Astrocyte of the spinal cord (primary cell): ENCODE results near the gene CNNM1.
A peak's percentile ranks its signal among the peaks of the same experiment; 100 is the strongest.

Source experiments
- DNase-seq: peaks from one replicate; pipeline ENCODE4 v3.0.0; 2011; ENCODE audit warnings: low read depth, low spot score
- H3K4me3 ChIP-seq: 2 replicates; pipeline ENCODE4 v1.5.1; 2011; ENCODE audit warnings: low read depth, mild to moderate bottlenecking, low read length, moderate library complexity
- CTCF ChIP-seq: IDR thresholded peaks from 2 replicates; pipeline ENCODE4 v1.5.1; 2012; ENCODE audit warnings: low read depth, mild to moderate bottlenecking, low read length, inconsistent platforms
- in situ Hi-C: cut with HindIII; loops from 2 replicates; pipeline ENCODE4 v1.10.0; 2017; ENCODE audit warnings: low sequenced_read_pairs

Gene CNNM1

GRCh38 chr10:99329554-99330346, 594 bp downstream of the CNNM1 start:
- in situ Hi-C loops, result no loop called here
- DNase-seq, result no peak
- no peak for TF ChIP-seq CTCF
- H3K4me3 ChIP-seq, result peak overlapping the region; percentile 18

GRCh38 chr10:99330347-99330924, 1.3 kb downstream of the CNNM1 start:
- TF ChIP-seq CTCF, result no peak
- DNase-seq, result no peak
- H3K4me3 ChIP-seq, result no peak overlapping the region
- in situ Hi-C loops, result no loop called here

- TF ChIP-seq CTCF, result no peak
- in situ Hi-C loops, result no loop called here
- DNase-seq, result peak; percentile 17
These were observed 2.1 kb downstream of the CNNM1 start for GRCh38 chr10:99331207-99331803.

GRCh38 chr10:99337311-99337811, 8.2 kb downstream of the CNNM1 start:
- no peak for TF ChIP-seq CTCF
- DNase-seq, result no peak

More at GRCh38 chr10:99331207-99331803, 2.1 kb downstream of the CNNM1 start:
- H3K4me3 ChIP-seq, result no peak overlapping the region

GRCh38 chr10:99337901-99338300, 8.7 kb downstream of the CNNM1 start:
- no peak for TF ChIP-seq CTCF
- no peak for DNase-seq
- H3K4me3 ChIP-seq, result no peak overlapping the region
- in situ Hi-C loops, result no loop called here

More at GRCh38 chr10:99337311-99337811, 8.2 kb downstream of the CNNM1 start:
- in situ Hi-C loops, result no loop called here
- no peak overlapping the region for H3K4me3 ChIP-seq

- in situ Hi-C loops, result no loop called here
- no peak overlapping the region for H3K4me3 ChIP-seq
- no peak for TF ChIP-seq CTCF
- peak; percentile 22 for DNase-seq
These were observed 9.9 kb downstream of the CNNM1 start for GRCh38 chr10:99339077-99339476.
